Stimulated activated CD4-positive, alpha-beta T cell treated with anti-CD3 and anti-CD28 coated beads, Interleukin-4, amount 100 ng/mL, for 1 hour (primary cell): Measurements from ENCODE around the gene RDH8.

ENCODE experiments used
- DNase-seq: peaks from one replicate; pipeline ENCODE4 v3.0.0-alpha.2; 2020

Gene RDH8, protein sequence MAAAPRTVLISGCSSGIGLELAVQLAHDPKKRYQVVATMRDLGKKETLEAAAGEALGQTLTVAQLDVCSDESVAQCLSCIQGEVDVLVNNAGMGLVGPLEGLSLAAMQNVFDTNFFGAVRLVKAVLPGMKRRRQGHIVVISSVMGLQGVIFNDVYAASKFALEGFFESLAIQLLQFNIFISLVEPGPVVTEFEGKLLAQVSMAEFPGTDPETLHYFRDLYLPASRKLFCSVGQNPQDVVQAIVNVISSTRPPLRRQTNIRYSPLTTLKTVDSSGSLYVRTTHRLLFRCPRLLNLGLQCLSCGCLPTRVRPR

DNA sequence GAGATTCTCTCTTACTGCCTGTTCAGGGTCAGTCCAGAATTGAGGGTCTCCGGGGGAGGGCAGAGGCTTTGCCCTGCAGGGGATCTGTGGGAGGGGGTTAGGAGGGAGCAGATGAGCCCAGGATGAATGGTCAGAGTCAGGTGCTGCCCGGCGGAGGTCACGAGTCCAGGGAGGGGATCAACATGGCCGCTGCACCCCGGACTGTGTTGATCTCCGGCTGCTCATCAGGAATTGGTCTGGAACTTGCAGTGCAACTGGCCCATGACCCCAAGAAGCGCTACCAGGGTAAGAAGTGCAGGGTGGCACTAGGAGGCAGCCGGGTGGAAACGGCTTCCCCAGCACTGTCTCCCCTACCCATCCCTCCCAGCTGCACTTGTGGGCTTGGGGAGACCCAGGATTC is at the start of gene RDH8:
TSS of gene RDH8 (plus strand) at position 168 of the 400 bp plus-strand sequence. CDS start at position 183, 15 bp downstream.
- no peak for DNase-seq

DNA sequence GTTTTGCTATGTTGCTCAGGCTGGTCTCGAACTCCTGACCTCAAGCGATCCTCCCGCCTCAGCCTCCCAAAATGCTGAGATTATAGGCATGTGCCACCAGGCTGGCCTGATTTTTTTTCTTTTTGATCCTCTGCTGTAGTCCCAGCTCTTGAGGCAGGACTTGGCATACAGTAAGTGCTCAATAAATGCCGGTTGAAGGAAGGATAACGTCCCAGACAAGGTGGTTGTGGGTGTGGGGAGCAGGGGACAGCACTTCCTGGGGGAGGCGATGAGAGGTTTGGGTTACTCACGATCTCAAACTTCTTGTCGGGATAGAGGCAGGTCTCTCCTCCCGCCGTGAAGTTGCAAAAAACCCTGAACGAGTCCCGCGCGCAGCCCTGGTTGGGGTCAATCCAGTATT is 47.3 kb upstream of the RDH8 start:
- no peak for DNase-seq

DNA sequence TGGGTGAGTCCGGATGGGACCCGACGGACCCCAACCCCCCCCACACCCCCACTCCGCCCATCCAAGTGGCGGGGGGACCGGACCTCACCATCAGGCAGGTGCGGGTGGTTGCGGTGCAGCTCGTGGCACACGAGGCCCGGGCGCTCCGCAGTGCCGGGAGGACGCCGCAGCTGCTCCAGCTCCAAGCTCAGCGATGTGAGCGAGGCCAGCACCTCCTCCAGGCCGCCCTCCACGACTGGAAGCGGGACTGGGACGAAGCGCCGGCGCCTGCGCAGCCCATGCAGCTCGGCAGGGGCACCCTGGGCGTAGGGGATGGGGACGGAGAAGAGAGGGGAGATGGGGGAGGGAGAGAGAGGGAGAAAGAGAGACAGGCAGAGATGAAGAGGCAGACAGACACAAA is 46.8 kb upstream of the RDH8 start:
- no peak for DNase-seq

DNA sequence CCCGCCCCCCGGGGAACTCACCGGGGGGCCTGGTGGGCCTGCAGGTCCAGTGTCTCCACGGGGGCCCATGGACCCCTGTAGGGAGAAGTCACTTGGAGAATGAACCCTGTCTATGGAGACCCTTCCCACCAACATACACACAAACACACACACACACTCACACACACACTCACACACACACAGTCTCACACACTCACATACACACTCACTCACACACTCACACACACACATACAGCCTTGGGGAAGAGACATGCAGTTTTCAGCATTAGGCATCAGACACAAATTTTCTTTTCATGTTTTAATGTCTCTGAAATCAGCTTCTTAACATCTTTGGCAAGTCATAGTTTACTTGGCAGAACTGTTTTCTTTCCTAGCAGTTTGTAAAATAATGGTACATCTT is 46.0 kb upstream of the RDH8 start:
- no peak for DNase-seq

DNA sequence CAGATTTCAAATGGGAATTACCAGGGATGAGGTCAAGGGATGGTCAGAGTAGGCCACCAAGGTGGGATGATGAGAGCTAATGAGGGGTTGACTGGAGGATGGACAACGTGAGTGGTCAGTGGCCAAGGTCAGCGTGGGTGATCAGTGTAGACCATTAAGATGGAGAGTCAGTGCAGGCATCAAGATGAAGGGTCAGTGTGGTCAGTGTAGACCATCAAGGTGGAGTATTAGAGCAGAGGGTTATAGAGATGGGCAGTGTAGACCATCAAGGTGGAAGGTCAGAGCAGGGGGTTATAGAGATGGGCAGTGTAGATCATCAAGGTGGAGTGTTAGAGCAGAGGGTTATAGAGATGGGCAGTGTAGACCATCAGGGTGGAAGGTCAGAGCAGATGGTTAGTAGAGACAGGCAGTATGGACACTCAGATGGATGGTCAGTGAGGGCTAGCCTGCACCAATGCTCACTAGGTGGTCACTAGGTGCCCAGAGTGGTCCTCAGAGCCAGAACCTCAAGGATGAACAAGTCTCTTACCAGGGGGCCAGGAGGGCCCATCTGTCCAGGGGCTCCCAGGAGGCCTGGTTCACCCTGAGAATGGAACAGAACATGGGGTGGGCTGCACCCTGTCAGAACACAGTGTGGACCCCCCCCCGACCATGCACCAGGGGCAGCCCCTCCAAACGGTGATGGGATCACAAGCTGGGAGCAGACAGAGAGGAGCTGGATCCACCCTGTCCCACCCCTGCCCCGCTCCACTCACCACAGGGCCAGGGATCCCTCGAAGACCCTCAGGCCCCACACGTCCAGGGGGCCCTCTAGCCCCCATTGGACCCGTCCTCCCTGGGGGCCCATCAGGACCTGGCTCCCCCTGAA is 44.2 kb upstream of the RDH8 start:
- no peak for DNase-seq

DNA sequence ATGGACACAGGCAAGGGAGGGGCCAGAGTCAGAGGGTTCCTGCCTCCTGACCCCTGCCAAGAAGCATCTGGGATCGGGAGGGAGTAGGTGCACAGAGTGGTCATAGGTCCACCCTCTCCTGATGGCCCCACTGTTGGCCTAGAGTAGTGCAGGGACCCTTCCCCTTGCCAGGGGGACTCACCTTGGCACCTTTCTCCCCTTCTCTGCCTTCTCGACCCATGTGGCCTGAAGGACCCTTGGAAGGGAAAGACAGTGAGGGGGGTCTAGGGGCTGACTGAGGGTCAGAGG is 43.7 kb upstream of the RDH8 start:
- no peak for DNase-seq

DNA sequence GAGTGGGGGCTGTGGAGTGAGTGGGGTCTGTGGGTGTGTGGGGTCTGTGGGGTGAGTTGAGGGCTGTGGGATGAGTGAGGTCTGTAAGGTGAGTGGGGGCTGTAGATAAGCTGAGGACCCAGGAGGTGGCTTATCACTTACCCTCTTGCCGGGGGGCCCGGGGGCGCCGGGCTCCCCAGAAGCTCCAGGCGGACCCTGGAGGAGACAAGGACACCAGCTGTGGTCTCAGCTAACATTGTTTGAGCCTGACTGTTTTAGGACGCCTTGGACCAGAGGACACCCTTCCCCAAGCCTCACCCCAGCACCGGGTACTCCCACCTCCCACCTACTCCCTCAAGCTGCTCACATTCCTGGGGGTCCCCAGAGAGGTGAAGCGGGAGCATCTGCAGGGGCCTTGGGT is 42.8 kb upstream of the RDH8 start:
- no peak for DNase-seq

DNA sequence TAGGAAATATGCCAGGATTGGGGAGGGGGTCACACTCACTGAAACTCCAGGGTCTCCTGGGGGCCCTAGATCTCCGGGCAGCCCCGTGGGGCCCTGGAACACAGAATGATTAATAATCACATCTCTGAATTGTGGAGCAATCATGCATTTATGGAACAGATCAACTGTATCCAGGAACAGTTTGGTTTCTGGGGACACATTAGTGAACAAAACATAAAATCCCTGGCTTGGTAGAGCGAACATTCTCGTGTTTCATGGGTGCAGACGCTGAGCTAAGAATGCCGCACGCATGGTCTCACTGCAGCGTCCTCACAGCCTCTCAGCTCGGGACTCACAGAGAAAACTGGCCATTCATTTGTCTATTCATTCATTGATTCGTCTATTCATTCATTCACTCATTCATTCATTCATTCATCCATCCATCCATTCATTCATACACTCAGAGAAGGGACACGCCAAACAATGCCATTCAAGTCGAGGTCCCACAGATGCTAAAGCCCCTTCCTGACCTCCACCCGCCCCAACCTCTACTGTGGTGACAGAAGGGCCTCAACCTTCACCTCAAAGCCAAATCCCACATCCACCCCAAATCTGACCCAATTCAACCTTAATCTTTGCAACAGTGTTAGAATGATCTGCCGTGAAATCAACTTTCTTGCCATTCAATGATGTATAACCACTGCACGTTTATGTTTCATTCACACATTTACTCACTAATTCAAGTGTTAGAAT is 42.0 kb upstream of the RDH8 start:
- DNase-seq: no peak

DNA sequence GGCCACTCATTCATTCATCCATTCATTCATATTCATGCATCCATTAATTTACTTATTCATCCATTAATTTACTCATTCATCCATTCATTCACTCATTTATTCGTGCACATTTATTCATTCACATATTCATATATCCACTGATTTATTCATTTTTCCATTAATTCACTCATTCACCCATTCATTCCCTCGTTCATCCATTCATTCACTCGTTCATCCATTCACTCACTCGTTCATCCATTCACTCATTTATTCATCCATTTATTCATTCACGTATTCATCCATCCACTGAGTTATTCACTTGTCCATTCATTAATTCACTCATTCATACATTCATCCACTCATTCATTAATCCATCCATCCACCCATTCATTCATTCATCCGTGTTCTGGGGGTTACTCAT is 41.2 kb upstream of the RDH8 start:
- DNase-seq: no peak

DNA sequence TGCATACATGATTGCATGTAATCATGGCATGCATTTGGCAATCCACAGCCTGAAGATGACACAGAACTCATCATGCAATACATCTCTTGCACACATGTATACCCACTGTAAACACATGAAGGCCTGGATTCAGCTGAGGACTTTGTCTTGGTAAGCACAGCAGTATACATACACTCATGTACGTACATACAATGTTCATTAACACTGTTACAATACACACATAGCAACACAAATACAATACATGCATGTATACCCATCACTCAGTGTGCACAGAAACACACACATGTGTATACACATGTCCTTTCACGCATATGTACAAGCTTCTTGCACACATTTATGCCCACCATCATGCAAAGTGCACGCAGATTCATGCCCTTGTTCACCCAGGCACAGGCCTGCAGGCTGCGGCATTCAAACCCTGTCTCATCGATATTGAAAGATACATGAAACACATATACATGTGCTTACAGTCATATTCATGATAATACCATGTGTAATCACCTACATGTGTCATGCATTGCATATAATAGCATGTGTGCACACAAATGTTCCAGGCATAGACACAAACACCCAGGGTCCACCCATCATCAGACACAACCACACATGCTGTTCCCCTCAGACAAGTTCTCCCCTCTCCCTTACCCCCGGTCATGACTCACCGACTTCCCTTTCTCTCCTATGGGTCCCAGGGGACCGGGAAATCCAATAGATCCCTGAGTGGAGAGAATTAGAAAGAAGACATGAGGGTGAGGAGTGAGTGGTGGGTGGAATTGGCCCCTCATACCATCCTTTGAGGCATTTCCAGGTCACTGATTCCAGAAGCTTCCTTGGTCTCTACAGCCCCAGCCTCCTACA is 31.6 kb upstream of the RDH8 start:
- DNase-seq: no peak

DNA sequence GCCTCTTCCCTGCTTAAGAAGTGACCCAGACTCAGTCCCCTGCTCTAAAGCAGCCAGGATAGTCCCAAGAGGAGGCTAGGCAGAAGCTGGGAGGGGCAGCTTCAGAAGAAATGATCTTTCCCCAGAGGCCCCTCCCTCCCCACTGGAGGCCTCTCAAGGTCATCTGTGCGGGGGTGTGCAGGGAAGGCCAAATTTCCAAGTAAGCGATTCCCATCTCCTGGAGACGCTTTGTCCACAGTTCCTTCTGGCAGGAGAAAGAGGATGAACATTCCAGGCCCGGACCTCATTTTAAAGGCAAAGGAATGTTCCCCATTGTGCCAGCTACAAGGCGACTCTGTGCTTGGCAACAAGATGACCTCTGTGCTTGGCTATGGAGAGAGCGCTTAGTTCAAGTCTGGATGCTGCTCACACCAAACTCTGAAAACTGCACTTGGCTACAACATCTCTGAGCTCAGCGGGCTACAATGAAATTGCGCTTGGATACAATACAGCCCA is 26.4 kb upstream of the RDH8 start:
- no peak for DNase-seq

DNA sequence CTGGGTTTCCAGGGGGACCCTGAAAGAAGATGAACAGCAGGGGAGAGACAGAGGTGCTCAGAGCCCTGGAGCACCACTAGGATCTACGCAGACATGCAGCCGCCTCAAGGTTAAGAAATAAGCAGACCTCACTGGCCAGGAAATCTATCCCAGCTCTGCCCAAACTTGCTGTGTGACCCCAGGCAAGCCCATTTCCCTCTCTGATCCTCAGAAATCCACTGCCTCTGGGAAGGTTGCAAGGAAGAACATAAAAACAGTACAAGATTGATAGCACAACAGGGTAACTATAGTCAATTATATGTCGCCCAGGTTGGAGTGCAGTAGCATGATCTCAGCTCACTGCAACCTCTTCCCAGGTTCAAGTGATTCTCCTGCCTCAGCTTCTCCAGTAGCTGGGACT is 23.8 kb upstream of the RDH8 start:
- no peak for DNase-seq

DNA sequence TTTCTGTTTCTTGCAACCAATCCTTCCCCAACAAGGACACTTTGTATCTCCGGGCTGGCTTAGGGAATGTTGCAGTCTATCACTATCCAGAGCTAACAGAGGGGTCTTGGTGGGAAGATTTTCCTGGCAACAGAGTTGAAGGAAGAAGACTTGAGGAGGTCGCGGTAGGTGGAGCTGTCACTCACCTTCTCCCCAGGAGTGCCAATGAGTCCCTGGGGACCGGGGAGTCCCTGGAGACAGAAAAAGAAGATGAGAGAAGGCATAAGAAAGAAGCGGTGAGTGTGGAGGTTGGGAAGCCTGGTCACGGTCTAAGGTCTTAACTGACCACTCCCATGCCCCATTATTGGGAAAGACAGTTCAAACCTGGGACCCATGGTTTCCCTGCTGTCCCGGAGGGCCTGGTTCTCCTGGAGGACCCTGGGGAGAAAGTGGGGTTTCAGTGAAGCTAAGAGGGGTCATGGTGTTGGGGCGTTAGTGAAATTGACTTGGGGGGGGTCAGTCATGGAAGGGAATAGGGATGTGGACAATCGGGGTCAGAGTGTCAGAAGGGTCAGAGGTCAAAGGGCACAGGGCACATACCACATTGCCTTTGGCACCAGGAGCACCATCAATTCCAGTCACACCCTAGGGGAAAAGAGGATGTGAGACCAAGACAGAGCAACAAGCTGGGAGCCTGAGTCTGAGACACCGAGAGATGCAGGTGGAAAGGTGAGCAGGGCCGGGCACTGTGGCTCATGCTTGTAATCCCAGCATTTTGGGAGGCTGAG is 21.7 kb upstream of the RDH8 start:
- DNase-seq: no peak

DNA sequence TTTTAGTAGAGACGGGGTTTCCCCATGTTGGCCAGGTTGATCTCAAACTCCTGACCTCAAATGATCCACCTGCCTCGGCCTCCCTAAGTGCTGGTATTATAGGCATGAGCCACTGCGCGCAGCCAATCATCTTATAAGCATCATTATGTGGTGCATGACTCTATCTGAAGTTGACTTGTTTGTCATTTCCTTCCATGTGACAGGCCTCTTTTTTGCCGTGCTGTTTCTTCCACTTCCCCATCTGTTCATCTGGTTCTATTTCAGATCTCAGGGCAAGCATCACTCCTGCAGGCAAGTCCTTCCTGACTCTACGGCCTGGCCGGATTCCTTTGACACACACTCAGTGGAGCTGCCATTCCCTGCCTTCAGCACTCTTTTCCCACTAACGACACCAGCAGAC is 18.2 kb upstream of the RDH8 start:
- no peak for DNase-seq

DNA sequence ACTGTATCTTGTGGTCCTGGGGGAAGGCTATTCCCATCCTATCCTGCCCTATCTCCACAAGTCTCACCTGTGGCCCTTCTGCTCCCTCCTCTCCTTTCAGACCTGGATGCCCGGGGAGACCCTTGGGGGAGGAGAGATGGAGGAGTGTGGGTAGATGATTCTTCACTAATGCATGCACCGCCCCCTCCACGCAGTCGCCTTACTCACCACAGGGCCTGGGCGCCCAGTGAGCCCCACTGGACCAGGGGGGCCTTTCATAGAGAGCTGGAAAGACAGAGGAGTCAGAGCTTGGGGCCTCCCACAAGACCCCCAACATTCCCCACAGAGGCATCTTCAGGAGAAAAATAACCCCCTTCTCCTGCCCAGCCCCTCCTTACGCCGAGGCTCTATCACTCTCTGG is 17.3 kb upstream of the RDH8 start:
- DNase-seq: no peak

DNA sequence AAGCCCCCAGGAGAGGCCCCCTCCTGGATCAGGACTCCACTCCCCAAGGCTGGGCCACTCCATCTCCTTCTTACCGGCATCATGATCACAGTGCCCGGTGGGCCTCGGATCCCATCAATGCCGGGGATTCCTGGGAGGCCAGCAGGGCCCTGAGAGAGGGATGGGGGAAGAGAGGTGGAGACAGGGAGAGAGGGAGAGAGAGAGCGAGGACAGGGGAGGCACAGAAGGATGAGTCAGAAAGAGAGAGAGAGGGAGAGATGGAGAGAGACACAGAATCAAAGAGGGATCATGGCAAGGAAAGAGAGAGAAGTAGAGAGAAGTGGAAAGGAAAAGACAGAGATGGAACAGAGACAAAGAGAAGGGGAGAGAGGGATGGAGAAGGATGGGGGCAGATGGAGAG is 16.7 kb upstream of the RDH8 start:
- DNase-seq: no peak

DNA sequence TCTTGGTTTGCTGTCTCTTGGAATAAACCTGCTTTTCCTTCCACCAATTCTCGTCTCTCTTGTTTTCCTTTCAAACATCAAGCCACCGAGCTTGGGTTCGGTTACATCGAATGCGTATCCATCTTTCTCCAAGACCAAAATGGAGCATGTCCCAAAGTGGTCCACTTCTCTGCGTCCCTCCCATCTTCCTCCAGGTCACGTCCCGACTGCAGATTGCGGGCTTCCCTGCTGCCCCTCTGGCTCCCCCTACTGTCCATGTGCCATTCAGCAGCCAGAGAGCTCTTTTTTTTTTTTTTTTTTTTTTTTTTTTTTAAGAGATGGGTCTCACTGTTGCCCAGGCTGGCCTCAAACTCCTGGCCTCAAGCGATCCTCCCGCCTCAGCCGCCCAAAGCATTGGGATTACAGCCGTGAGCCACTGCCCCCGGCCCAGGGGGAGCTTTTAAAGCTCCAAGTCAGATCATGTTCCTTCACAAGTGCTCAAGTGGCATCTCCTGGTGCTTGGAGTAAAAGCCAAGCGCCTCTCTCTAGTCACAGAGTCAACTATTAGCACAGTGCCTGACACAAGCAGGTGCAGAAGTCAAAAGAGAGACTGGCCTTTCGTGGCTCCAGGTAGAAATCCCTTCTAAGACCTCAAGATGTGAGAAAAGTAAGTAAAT is 13.0 kb upstream of the RDH8 start:
- peak; percentile 64 for DNase-seq

DNA sequence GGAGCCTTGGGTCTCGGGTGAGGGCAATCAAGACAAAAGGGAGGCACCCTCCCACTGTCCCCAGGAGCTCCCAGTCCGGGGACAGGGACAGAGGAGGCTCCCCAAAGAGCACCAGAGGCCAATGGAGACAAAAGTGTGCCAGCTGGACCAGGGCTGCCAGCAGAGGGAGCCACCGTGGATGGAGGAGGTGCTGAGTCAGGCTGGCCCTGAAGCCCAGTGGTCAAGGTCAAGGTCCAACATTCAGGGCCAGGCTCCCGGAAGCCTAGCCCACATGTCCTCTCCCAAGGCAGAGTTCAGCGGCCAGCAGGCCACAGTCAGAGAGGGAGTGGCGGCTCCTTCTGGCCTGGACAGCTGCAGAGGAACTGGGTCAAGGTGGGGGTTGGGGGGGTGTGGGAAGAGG is 11.4 kb upstream of the RDH8 start:
- DNase-seq: no peak

DNA sequence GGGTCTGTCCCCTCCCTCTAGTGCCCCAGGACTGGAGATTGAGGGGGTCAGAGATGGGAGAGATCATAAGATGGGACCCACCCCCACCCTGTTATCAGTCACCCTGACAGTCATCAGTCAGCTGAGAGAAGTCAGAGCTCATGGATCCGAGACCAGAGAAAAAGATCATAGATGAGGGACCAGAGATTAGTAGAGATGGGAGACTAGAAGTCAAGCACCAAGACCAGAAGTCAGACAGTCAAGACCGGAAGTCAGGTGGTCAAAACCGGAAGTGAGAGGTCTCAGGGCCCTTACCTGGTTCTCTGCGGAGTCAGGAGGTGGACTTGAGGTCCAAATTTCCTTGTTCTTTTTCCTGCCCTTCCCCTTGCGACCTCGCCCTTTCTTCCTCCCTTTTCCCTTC is 10.0 kb upstream of the RDH8 start:
- DNase-seq: no peak

DNA sequence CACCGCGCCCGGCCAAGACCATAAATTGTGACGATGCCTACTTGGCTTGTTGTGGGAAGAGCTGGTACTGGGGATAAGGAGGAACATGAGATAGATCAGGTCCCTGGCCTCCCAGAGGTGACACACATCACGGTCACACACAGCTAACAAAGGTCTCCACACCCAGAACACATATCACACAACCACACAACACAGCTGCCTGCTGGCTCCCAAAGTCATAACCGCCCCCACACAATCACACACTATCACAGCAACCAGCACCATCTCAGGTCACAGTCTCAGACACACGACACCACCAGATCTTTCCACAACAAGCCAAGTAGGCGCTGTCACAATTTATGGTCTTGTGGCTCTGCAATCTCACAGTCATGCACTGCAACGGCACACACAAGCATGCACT is 8.7 kb upstream of the RDH8 start:
- no peak for DNase-seq

DNA sequence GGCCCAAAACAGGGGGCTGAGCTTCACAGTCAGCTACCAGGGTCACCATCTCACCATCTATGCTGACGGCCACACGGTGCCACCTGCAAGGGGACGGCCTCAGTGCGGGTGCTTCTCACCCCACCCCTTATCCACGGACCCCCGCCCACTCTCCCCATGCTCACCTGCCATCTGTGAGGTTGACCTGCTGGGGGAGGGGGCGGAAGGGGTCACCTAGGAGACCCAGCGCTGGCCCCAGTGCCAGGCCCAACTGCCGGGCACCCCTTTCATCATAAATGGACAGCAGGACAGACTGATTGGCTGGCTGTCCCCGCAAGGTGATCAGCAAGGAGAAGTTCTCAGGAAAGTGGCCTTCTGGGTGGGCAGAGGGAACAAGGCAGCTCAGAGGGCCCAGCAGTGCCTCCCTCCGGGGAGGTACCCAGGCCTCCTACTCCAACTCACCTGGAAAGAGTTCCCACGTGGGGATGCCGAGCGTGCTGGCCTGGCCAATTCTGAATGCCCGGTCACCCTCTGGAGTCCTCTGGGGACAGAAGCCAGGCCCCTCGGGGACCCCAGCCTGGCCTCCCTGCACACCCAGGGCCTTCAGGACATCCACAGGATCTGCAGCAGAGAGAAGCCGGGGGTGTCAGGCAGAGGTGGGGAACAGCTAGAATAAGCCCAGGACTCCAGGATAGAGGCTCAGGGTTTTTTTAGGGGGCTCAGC is 7.5 kb upstream of the RDH8 start:
- DNase-seq: no peak
